K562 (cell line): ENCODE results near the gene TRAF3. TPM values are rescaled to one million over a fixed set of nuclear protein-coding genes. Genes with fewer than 3 reads are reported as not detected.

Source experiments
- ATAC-seq: fragments of 200-7000 bp; cut with Tn5 transposase; 3 replicates; pipeline ENCODE4 v1.9.1; 2020; ENCODE audit warnings: moderate library complexity
- BruUV-seq: library from RNA; stranded (reverse); fragments of 400-500 nt; replicated peaks from 2 replicates; lab custom pipeline; 2021; lab: Mats Ljungman, UMichigan
- CTCF ChIA-PET: fragments of 300-600 bp; formaldehyde crosslinking; extraction: SDS; loops from one replicate; lab custom pipeline; 2021; ENCODE audit warnings: low intra/inter-chr PET ratio; lab: Yijun Ruan, JAX
- POLR2A ChIA-PET: fragments of 300-600, 350-650 bp; sonication (Branson Sonifier 250); formaldehyde crosslinking; extraction: SDS; loops from one replicate; lab custom pipeline; 2021; ENCODE audit warnings: antibody characterized with exemption, inconsistent platforms; lab: Yijun Ruan, JAX
- DNase-seq, 4 experiments: peaks; one replicate each; pipeline versions ENCODE4 v3.0.0 to v3.0.0-alpha.2; 2011 to 2018; ENCODE audit warnings: low spot score in 3 of 4, mixed read lengths in 3 of 4; ENCODE audit errors: extremely low read depth in 1 of 4
- FAIRE-seq: peaks from 2 replicates; lab custom pipeline; 2011; peaks lifted over from hg19 to GRCh38; lab: Jason Lieb, UNC
- H2AFZ ChIP-seq: 2 replicates; pipeline ENCODE4 v1.6.0; 2011; ENCODE audit warnings: low read depth, low read length, control low read depth, inconsistent platforms
- H3K27ac ChIP-seq: fragments of 200-600 bp; 3 replicates; pipeline ENCODE4 v1.8.0; 2011; ENCODE audit warnings: low read depth, mild to moderate bottlenecking, control low read depth, inconsistent platforms, low read length, moderate library complexity, mixed read lengths; ENCODE audit errors: extremely low read depth
- H3K27me3 ChIP-seq, 2 experiments: fragments of 300-600 bp in 1 of 2; 2 replicates in 1 of 2; 3 replicates in 1 of 2; pipeline versions ENCODE4 v1.6.0 to v1.8.0; 2011; ENCODE audit warnings: inconsistent platforms in 2 of 2, low read length in 2 of 2, mild to moderate bottlenecking in 1 of 2, mixed read lengths in 1 of 2, moderate library complexity in 1 of 2; ENCODE audit not compliant: control insufficient read depth in 2 of 2, insufficient read depth in 2 of 2
- H3K36me3 ChIP-seq: fragments of 300-600 bp; 3 replicates; pipeline ENCODE4 v1.8.0; 2011; ENCODE audit warnings: mild to moderate bottlenecking, low read length, inconsistent platforms; ENCODE audit not compliant: control insufficient read depth, insufficient read depth
- H3K4me1 ChIP-seq, 2 experiments: fragments of 200-600 bp in 1 of 2; replicated peaks in 1 of 2; 2 replicates in 1 of 2; 3 replicates in 1 of 2; pipeline versions ENCODE4 v1.5.1 to v1.8.0; 2011; ENCODE audit warnings: inconsistent platforms in 2 of 2, low read length in 2 of 2, mild to moderate bottlenecking in 1 of 2, mixed read lengths in 1 of 2, moderate library complexity in 1 of 2; ENCODE audit not compliant: control insufficient read depth in 2 of 2, insufficient read depth in 2 of 2
- H3K4me2 ChIP-seq: 2 replicates; pipeline ENCODE4 v1.6.1; 2011; ENCODE audit warnings: low read length, control low read depth, inconsistent platforms, mixed read lengths; ENCODE audit not compliant: insufficient read depth
- H3K4me3 ChIP-seq: fragments of 200-600 bp; sonication (generic), shearing (Covaris generic); 2 replicates; pipeline ENCODE4 v1.5.1; 2016; ENCODE audit warnings: control low read depth, inconsistent platforms
- H3K79me2 ChIP-seq: fragments of 200-600 bp; 3 replicates; pipeline ENCODE4 v1.8.0; 2011; ENCODE audit warnings: low read length, inconsistent platforms; ENCODE audit not compliant: control insufficient read depth, insufficient read depth
- H3K9ac ChIP-seq, 2 experiments: 2 replicates each; pipeline versions ENCODE4 v1.6.0 to v1.6.1; 2011; ENCODE audit warnings: low read depth in 2 of 2, low read length in 2 of 2, control low read depth in 1 of 2, inconsistent platforms in 1 of 2, mild to moderate bottlenecking in 1 of 2, mixed read lengths in 1 of 2; ENCODE audit not compliant: insufficient read depth in 1 of 2
- H3K9me1 ChIP-seq: one replicate; pipeline ENCODE4 v1.6.0; 2011; ENCODE audit warnings: inconsistent platforms, mild to moderate bottlenecking, low read length, moderate library complexity; ENCODE audit not compliant: control insufficient read depth, insufficient read depth
- H3K9me3 ChIP-seq: replicated peaks from 2 replicates; pipeline ENCODE4 v1.5.1; 2011; ENCODE audit warnings: low read depth, low read length, inconsistent platforms; ENCODE audit not compliant: control insufficient read depth, insufficient read depth
- H4K20me1 ChIP-seq: replicated peaks from 2 replicates; pipeline ENCODE4 v1.6.1; 2011; ENCODE audit warnings: low read length, inconsistent platforms, mixed read lengths; ENCODE audit not compliant: control insufficient read depth, insufficient read depth
- ADNP ChIP-seq: fragments of 200-800 bp; sonication (Bioruptor generic); IDR thresholded peaks from 2 replicates; pipeline ENCODE4 v1.6.1; 2016; ENCODE audit warnings: missing genetic modification characterization, missing compliant biosample characterization
- CREB3L1 ChIP-seq: fragments of 450-650 bp; IDR thresholded peaks from 2 replicates; pipeline ENCODE4 v1.6.1; 2014; ENCODE audit warnings: low read depth, mild to moderate bottlenecking, moderate library complexity, borderline replicate concordance
- DDX20 ChIP-seq: fragments of 450-650 bp; IDR thresholded peaks from 2 replicates; pipeline ENCODE4 v1.6.1; 2016; ENCODE audit warnings: missing genetic modification characterization, low read depth, mild to moderate bottlenecking, missing compliant biosample characterization, moderate library complexity
- ESRRA ChIP-seq: fragments of 450-650 bp; IDR thresholded peaks from 2 replicates; pipeline ENCODE4 v1.6.1; 2014; ENCODE audit warnings: low read depth, mild to moderate bottlenecking, moderate library complexity, borderline replicate concordance
- FOXJ2 ChIP-seq: fragments of 200-800 bp; sonication (Bioruptor generic); IDR thresholded peaks from 2 replicates; pipeline ENCODE4 v1.6.1; 2016; ENCODE audit warnings: missing genetic modification characterization, missing compliant biosample characterization
- NCOA2 ChIP-seq, 2 experiments: fragments of 450-650 bp; IDR thresholded peaks; 2 replicates each; pipeline ENCODE4 v1.6.1; 2018; ENCODE audit warnings: mild to moderate bottlenecking in 2 of 2, moderate library complexity in 1 of 2; ENCODE audit not compliant: partially characterized antibody in 2 of 2
- PRPF4 ChIP-seq: fragments of 200-400 bp; formaldehyde crosslinking; IDR thresholded peaks from one replicate; pipeline ENCODE4 v1.6.1; 2017; ENCODE audit warnings: low read length, low read depth, mild to moderate bottlenecking; ENCODE audit not compliant: insufficient read depth, poor library complexity, severe bottlenecking
- RBM22 ChIP-seq: fragments of 200-400 bp; formaldehyde crosslinking; IDR thresholded peaks from 2 replicates; pipeline ENCODE4 v1.6.1; 2018; ENCODE audit warnings: low read length, low read depth; ENCODE audit not compliant: poor library complexity, severe bottlenecking
- RBM39 ChIP-seq: fragments of 200-400 bp; formaldehyde crosslinking; optimal IDR thresholded peaks from 2 replicates; pipeline ENCODE3; 2018; ENCODE audit warnings: low read depth, low read length
- SMAD2 ChIP-seq: fragments of 150-350 bp; IDR thresholded peaks from 2 replicates; pipeline ENCODE4 v1.6.1; 2014; ENCODE audit warnings: low read depth, mild to moderate bottlenecking, low read length
- THRAP3 ChIP-seq: fragments of 450-650 bp; IDR thresholded peaks from 2 replicates; pipeline ENCODE4 v1.6.1; 2016; ENCODE audit warnings: mild to moderate bottlenecking, inconsistent platforms, borderline replicate concordance
- ZNF347 ChIP-seq: fragments of 450-650 bp; formaldehyde crosslinking; IDR thresholded peaks from 2 replicates; pipeline ENCODE4 v1.4.0; 2020; ENCODE audit warnings: low read depth, mild to moderate bottlenecking, moderate library complexity
- ZNF507 ChIP-seq: conservative IDR thresholded peaks from 2 replicates; pipeline ENCODE4 v1.6.1; 2017; ENCODE audit warnings: missing genetic modification characterization, missing compliant biosample characterization
- ZNF586 ChIP-seq: fragments of 450-650 bp; formaldehyde crosslinking; conservative IDR thresholded peaks from 2 replicates; pipeline ENCODE4 v1.4.0; 2020; ENCODE audit warnings: mild to moderate bottlenecking, moderate library complexity
- WGBS: fragments of 100-300 bp; shearing (Covaris generic); methylation state at CpG from one replicate; pipeline ENCODE4 v1.1.6; 2016; ENCODE audit warnings: low coverage, mixed read lengths; ENCODE audit not compliant: insufficient coverage; ENCODE audit errors: missing lambda C conversion rate; 5-methylcytosine and 5-hydroxymethylcytosine counted together
- in situ Hi-C: fragments of 300-500 bp; cut with MboI; formaldehyde crosslinking; loops from 4 replicates; pipeline ENCODE4 v1.15.0; 2018; ENCODE audit warnings: inconsistent platforms, mixed read lengths
- intact Hi-C: fragments of 100-400 bp; cut with micrococcal nuclease; formaldehyde crosslinking; loops from 2 replicates; pipeline ENCODE4 v1.14.2; 2022
- polyA plus RNA-seq, 8 experiments: library from polyadenylated mRNA; depleted of rRNA in 4 of 8; stranded (reverse) in 5 of 8; unstranded in 3 of 8; fragments of >200 nt; fragmentation: Nextera tagmentation in 2 of 8; fragmentation: Illumina TruSeq in 1 of 8; extraction: Ambion mirVana in 2 of 8; extraction: Trizol in 1 of 8; gene quantifications; 2 replicates each; pipeline versions ENCODE4 v1.2.1 to v1.2.3, GENCODE V29; 2011 to 2014; ENCODE audit warnings: inconsistent platforms in 1 of 8, missing spikeins in 1 of 8
- total RNA-seq, 7 experiments: library from RNA; depleted of rRNA in 6 of 7; stranded (reverse); fragments of >200 nt in 6 of 7; fragmentation: Illumina TruSeq in 2 of 7; extraction: Trizol in 2 of 7; gene quantifications; 2 replicates each; pipeline versions ENCODE4 v1.2.1 to v1.2.3, GENCODE V29; 2011 to 2021; ENCODE audit warnings: low replicate concordance in 1 of 7

The TRAF3 gene
- total and polyA plus RNA-seq, 9 of the 15 experiments (the other 6 are each of a cell fraction or from before 2014, with no cell fraction given) = 0.52 to 21.3 (median 9.9) TPM

DNA sequence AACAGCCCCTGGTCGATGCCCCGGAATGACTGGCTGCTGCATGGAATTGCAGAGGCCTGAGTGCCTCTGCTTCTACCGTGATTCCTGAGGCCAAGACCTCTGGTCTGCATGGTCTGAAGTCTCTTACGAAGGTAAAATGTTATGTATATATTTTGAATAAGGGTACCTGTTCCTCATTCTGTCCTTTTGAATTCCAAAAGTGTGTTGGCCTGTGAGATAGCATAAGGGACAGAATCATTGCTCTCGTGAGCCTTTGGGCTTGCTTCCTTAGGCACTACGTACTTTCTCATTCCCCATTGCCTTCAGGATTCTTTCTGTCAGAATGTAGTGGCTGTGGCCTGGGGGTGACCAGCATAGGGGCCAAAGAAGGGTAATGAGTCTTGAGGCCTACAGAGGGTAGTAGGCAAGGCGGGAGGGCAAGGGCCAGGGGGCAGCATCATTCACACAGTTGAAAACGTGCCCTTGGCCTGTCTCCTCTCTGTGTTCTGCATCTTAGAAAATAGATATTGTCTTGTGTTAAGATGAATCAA is 19.5 kb downstream of the TRAF3 start:
- Histone ChIP-seq H3K79me2 (peaks cover 23% of the 10 kb centered on the region), H3K4me1 (peaks cover 2 to 6% of the 10 kb centered on the region in 2 experiments; a peak in 3 of 5 replicates)

GRCh38 chr14:102798926-102799325 is 21.7 kb downstream of the TRAF3 start:
- intact Hi-C loops (no loop called here), in situ Hi-C loops (no loop called here)
- H3K4me1 ChIP-seq = peaks cover 2 to 6% of the 10 kb centered on the region in 2 experiments; a peak in 3 of 5 replicates
- WGBS = 57% methylated on average over 2 of the region's 2 CpGs
- H3K79me2 ChIP-seq = peaks cover 9% of the 10 kb centered on the region
- no peaks in the 10 kb centered on the region for H3K36me3 ChIP-seq
- no peaks in the 10 kb centered on the region; the same call in 1 of the 2 replicates for H4K20me1 ChIP-seq
- no peak overlapping the region for H2AFZ ChIP-seq
- H3K9me3 ChIP-seq = no peaks in the 10 kb centered on the region
- H3K9ac ChIP-seq = no peak overlapping the region
- ATAC-seq (no peak), DNase-seq (no peak), FAIRE-seq (no peak)
- ChIA-PET POLR2A (interaction anchor here (1.3 kb wide), 1 partner anchor 13 kb away, joined by 4 read pairs; no protein-coding TSS in a partner anchor), CTCF (no interaction called here)
- H3K4me3 ChIP-seq = no peak overlapping the region
- H3K4me2 ChIP-seq = no peak overlapping the region
- no peaks in the 10 kb centered on the region for H3K27me3 ChIP-seq
- no TSS peak for BruUV-seq
- no peaks in the 10 kb centered on the region for H3K9me1 ChIP-seq
- no peak overlapping the region for H3K27ac ChIP-seq
- no peak for TF ChIP-seq PRPF4
- no peak for TF ChIP-seq ZNF347 (CRISPR knock-in tag)
- TF ChIP-seq ZNF507 = no peak
- no peak for TF ChIP-seq THRAP3
- TF ChIP-seq SMAD2 = no peak
- TF ChIP-seq ESRRA = no peak
- TF ChIP-seq ADNP (tag) = no peak
- no peak for TF ChIP-seq RBM22
- no peak for TF ChIP-seq CREB3L1

More for the DNA sequence above, 19.5 kb downstream of the TRAF3 start:
- Histone ChIP-seq H3K9me1 (no peaks in the 10 kb centered on the region), H2AFZ (no peak overlapping the region), H3K9ac (no peak overlapping the region), H3K4me2 (no peak overlapping the region), H4K20me1 (no peaks in the 10 kb centered on the region; the same call in 1 of the 2 replicates), H3K27me3 (no peaks in the 10 kb centered on the region), H3K4me3 (no peak overlapping the region), H3K36me3 (no peaks in the 10 kb centered on the region), H3K27ac (no peak overlapping the region), H3K9me3 (no peaks in the 10 kb centered on the region)
- no TSS peak for BruUV-seq
- in situ Hi-C loops (no loop called here), intact Hi-C loops (no loop called here)
- DNase-seq = no peak
- ChIA-PET POLR2A (interaction anchor here (0.7 to 1.3 kb wide), 2 partner anchors 10 to 12 kb away, joined by 4 read pairs; no protein-coding TSS in a partner anchor), CTCF (no interaction called here)
- TF ChIP-seq RBM39 (no peak), FOXJ2 (tag) (no peak), DDX20 (tag) (no peak), NCOA2 (IDR thresholded peaks at IDR 0.05; ENCODE audit: partially characterized antibody in 2 of 2) (no peak), ZNF586 (CRISPR knock-in tag) (no peak)
- no peak for FAIRE-seq
- ATAC-seq = no peak
- 57% methylated on average over 7 of the region's 8 CpGs for WGBS
